Activated T-helper 17 cell treated with anti-CD3 and anti-CD28 coated beads, Interleukin-2, amount 50 U/mL, for 72 hours (primary cell): ENCODE measurements around the gene ERC2. TPM values are rescaled to one million over a fixed set of nuclear protein-coding genes. Genes with fewer than 3 reads are reported as not detected.

Experiments
- ATAC-seq: fragments of 150-1000 bp; cut with Tn5 transposase; replicated peaks from 2 replicates; pipeline ENCODE4 v1.10.0; 2021; ENCODE audit warnings: mild to moderate bottlenecking, moderate library complexity
- H3K27ac Mint-ChIP-seq: one replicate; pipeline ENCODE4 v1.8.0; 2022; ENCODE audit warnings: mixed read lengths
- H3K27me3 Mint-ChIP-seq: one replicate; pipeline ENCODE4 v1.8.0; 2022; ENCODE audit warnings: mixed read lengths
- H3K36me3 Mint-ChIP-seq: one replicate; pipeline ENCODE4 v1.8.0; 2022; ENCODE audit warnings: low read depth, mild to moderate bottlenecking, mixed read lengths
- H3K4me1 Mint-ChIP-seq: one replicate; pipeline ENCODE4 v1.8.0; 2022; ENCODE audit warnings: mixed read lengths
- H3K4me3 Mint-ChIP-seq: one replicate; pipeline ENCODE4 v1.8.0; 2022; ENCODE audit warnings: mild to moderate bottlenecking, mixed read lengths
- H3K9me3 Mint-ChIP-seq: one replicate; pipeline ENCODE4 v1.8.0; 2022; ENCODE audit warnings: mixed read lengths
- total RNA-seq, 2 donors: library from RNA; stranded (reverse); gene quantifications; one replicate each; pipeline ENCODE4 v1.2.3, GENCODE V29; 2022

Gene ERC2
- total RNA-seq, 2 donors from 2014 or later = not detected

DNA sequence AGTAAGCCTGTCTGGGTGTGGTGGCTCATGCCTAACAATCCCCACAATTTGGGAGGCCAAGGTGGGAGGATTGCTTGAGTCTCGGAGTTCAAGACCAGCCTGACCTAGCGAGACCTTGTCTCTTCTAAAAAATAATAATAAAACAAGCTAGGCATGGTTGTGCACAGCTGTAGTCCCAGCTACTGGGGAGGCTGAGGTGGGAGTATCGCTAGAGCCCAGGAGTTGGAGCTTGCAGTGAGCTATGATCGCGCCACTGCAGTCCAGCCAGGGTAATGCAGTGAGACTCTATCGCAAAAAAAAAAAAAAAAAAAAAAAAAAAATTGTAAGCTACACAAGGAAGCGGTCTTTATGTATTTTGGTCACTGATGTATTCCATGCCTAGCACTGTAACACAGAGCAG is 738.7 kb downstream of the ERC2 start:
- ATAC-seq = no peak
- Mint-ChIP-seq H3K27ac (no peak overlapping the region), H3K36me3 (no peaks in the 10 kb centered on the region), H3K9me3 (peaks cover 3% of the 10 kb centered on the region), H3K27me3 (no peaks in the 10 kb centered on the region), H3K4me3 (no peak overlapping the region), H3K4me1 (no peaks in the 10 kb centered on the region)

GRCh38 chr3:55728461-55729100 is 739.7 kb downstream of the ERC2 start:
- no peak for ATAC-seq
- Mint-ChIP-seq H3K27ac (no peak overlapping the region), H3K9me3 (peaks cover 3% of the 10 kb centered on the region), H3K4me1 (no peaks in the 10 kb centered on the region), H3K4me3 (no peak overlapping the region), H3K36me3 (no peaks in the 10 kb centered on the region), H3K27me3 (no peaks in the 10 kb centered on the region)

- Mint-ChIP-seq H3K4me1 (no peaks in the 10 kb centered on the region), H3K27ac (no peak overlapping the region), H3K27me3 (no peaks in the 10 kb centered on the region), H3K4me3 (no peak overlapping the region), H3K9me3 (peaks cover 3% of the 10 kb centered on the region), H3K36me3 (no peaks in the 10 kb centered on the region)
- no peak for ATAC-seq
These were observed 741.8 kb downstream of the ERC2 start for GRCh38 chr3:55726501-55726775.

DNA sequence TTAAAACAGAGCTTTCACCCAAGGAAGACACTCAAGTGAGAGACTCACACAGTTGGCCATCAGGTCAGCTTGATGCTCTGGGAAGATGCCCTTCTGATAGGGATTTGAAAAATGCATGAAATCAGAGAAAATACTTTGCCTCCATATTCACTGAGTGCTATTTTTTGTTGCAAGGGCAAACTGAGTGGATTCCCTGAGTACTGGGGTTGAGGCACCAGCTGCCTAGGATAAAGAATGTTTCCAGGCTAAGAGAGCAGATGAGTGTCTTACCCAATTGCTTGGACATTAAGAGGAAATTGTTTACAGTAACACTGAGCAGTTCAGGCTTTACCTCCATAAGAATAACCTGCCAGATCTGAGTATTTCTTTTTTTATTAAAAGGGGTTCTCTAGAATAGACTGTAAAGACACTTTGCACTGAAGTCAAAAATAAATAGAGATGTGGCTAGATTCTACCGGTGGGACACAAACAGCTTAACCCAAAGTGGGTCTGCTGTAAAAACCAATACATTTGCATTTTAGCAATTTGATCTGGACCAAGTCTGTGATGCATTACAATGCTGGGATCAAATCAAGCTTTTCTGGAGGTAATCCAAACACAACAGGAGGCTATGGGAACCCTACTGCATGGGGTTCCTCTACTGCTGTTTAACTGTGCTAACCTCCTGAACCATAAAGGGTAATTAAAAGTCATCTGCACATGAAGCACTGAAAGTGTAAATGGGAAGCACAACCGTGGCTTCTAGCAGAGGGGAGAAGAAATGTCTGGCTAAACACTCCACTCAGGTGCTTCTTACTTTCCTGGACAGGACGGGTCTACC is 742.4 kb downstream of the ERC2 start:
- Mint-ChIP-seq H3K4me1 (no peaks in the 10 kb centered on the region), H3K4me3 (no peak overlapping the region), H3K36me3 (no peaks in the 10 kb centered on the region), H3K9me3 (peaks cover 3% of the 10 kb centered on the region), H3K27ac (no peak overlapping the region), H3K27me3 (no peaks in the 10 kb centered on the region)
- no peak for ATAC-seq

GRCh38 chr3:55724821-55725220 is 743.4 kb downstream of the ERC2 start:
- Mint-ChIP-seq H3K4me3 (no peak overlapping the region), H3K36me3 (no peaks in the 10 kb centered on the region), H3K9me3 (peaks cover 3% of the 10 kb centered on the region), H3K4me1 (no peaks in the 10 kb centered on the region), H3K27me3 (no peaks in the 10 kb centered on the region), H3K27ac (no peak overlapping the region)
- no peak for ATAC-seq

DNA sequence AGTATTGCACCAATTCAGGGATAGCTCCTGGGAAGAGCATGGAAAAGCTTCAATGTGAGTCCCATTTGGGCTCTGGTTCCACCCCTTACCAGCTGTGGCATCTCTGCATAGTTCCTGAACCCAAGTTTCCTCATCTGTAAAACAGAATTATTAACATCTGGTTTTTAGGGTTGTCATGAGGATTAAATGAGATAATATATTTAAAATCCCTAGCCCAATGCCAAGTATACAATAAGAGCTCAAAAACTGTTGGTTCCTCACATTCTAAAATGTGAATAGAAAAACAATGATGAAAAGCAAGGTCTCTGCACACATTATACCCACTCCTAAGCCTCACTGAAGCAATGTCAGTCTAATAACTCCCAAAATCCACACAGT is 743.9 kb downstream of the ERC2 start:
- H3K36me3 Mint-ChIP-seq = no peaks in the 10 kb centered on the region
- peaks cover 3% of the 10 kb centered on the region for H3K9me3 Mint-ChIP-seq
- no peaks in the 10 kb centered on the region for H3K4me1 Mint-ChIP-seq
- no peak for ATAC-seq
- H3K4me3 Mint-ChIP-seq = no peak overlapping the region
- H3K27me3 Mint-ChIP-seq = no peaks in the 10 kb centered on the region
- H3K27ac Mint-ChIP-seq = no peak overlapping the region

DNA sequence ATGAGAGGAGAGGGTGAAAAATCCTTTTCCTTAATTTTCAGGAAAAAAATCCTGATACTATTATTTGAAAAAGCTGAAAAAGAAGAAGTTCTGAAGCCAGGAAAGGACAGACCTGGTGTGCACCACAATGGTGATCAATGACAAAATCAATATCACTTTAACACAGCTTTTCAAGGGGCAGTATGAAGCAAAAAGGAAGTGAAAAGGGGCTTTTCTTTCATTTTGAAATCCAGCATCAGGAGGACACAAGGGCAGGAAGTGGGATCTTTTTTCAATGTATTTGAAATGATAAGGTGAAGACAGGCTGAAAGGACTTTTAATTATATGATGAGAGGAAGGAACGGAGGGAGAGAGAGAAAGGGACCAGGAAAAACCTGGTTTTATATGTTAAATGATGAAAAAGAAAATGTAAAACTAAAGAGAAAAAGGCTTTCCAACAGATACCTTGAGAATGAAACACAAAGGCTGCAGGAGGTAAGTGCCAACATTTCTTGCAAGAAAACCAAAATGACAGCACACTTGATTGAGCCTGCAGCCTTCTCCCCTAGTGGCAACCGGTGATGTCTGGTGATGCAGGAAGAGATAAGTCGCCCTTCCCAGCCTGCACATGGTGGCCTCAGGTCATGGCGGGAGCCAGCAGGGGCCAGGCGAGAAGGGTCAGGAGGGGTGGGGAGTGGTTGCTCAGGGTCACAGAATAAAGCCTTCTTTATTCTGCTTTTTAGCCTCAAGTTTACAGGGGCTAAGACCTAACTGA is 744.4 kb downstream of the ERC2 start:
- peaks cover 3% of the 10 kb centered on the region for H3K9me3 Mint-ChIP-seq
- H3K4me1 Mint-ChIP-seq = no peaks in the 10 kb centered on the region
- no peak for ATAC-seq
- no peak overlapping the region for H3K27ac Mint-ChIP-seq
- no peaks in the 10 kb centered on the region for H3K36me3 Mint-ChIP-seq
- H3K4me3 Mint-ChIP-seq = no peak overlapping the region
- no peaks in the 10 kb centered on the region for H3K27me3 Mint-ChIP-seq

GRCh38 chr3:55721716-55722484 is 746.4 kb downstream of the ERC2 start:
- Mint-ChIP-seq H3K4me3 (no peak overlapping the region), H3K36me3 (no peaks in the 10 kb centered on the region), H3K4me1 (no peaks in the 10 kb centered on the region), H3K27ac (no peak overlapping the region), H3K9me3 (peaks cover 3% of the 10 kb centered on the region), H3K27me3 (no peaks in the 10 kb centered on the region)
- no peak for ATAC-seq

GRCh38 chr3:55720614-55721013 is 747.7 kb downstream of the ERC2 start:
- Mint-ChIP-seq H3K27me3 (no peaks in the 10 kb centered on the region), H3K4me1 (no peaks in the 10 kb centered on the region), H3K27ac (no peak overlapping the region), H3K36me3 (no peaks in the 10 kb centered on the region), H3K9me3 (peaks cover 1% of the 10 kb centered on the region), H3K4me3 (no peak overlapping the region)
- no peak for ATAC-seq

DNA sequence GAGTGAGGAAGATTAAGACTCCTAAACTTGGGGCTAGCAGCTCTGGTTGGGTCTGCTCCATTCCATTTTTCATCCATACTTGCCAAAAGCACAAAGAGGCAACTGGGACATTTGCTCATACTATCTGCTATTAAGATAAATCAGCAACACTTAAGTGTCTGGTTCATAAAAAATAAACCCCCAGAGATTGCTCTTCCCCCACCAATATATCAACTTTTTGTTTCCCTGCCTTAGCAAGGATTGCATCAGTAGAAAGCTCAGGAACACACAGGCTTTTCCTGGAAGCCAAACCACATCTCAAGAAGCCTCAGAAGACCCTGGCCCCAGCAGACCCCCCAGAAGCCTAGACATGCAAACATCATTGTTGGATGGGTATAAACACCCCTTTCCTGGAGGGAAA is 748.8 kb downstream of the ERC2 start:
- H3K36me3 Mint-ChIP-seq = no peaks in the 10 kb centered on the region
- no peak overlapping the region for H3K4me3 Mint-ChIP-seq
- no peaks in the 10 kb centered on the region for H3K27me3 Mint-ChIP-seq
- no peak overlapping the region for H3K27ac Mint-ChIP-seq
- ATAC-seq = no peak
- no peaks in the 10 kb centered on the region for H3K9me3 Mint-ChIP-seq
- H3K4me1 Mint-ChIP-seq = no peaks in the 10 kb centered on the region

GRCh38 chr3:55719006-55719405 is 749.3 kb downstream of the ERC2 start:
- H3K4me3 Mint-ChIP-seq = no peak overlapping the region
- H3K36me3 Mint-ChIP-seq = no peaks in the 10 kb centered on the region
- no peak for ATAC-seq
- H3K27ac Mint-ChIP-seq = no peak overlapping the region
- H3K4me1 Mint-ChIP-seq = no peaks in the 10 kb centered on the region
- H3K9me3 Mint-ChIP-seq = no peaks in the 10 kb centered on the region
- no peaks in the 10 kb centered on the region for H3K27me3 Mint-ChIP-seq

GRCh38 chr3:55718521-55718921 is 749.7 kb downstream of the ERC2 start:
- H3K9me3 Mint-ChIP-seq = no peaks in the 10 kb centered on the region
- H3K27ac Mint-ChIP-seq = no peak overlapping the region
- no peak overlapping the region for H3K4me3 Mint-ChIP-seq
- no peaks in the 10 kb centered on the region for H3K4me1 Mint-ChIP-seq
- H3K36me3 Mint-ChIP-seq = no peaks in the 10 kb centered on the region
- H3K27me3 Mint-ChIP-seq = no peaks in the 10 kb centered on the region
- ATAC-seq = no peak

DNA sequence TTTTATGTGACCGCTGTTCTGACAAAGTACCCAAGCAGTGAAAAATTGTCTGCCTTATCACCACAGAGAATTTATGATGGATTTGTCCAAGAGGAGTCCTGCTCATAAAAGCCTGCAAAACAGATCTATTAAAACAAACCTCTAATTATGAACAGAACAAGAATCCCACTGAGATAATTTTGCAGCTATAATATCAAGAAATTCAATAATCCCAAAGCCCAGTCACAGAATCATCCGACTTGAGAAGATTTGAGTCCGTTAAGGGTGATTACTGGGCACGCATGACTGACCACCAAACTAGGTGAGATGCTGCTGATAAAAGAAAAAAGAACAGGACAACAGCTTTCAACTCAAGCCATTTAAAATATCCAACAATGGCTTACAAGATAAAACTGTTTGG is 750.2 kb downstream of the ERC2 start:
- Mint-ChIP-seq H3K4me1 (no peaks in the 10 kb centered on the region), H3K27ac (no peak overlapping the region), H3K27me3 (no peaks in the 10 kb centered on the region), H3K36me3 (no peaks in the 10 kb centered on the region), H3K9me3 (no peaks in the 10 kb centered on the region), H3K4me3 (no peak overlapping the region)
- no peak for ATAC-seq

- H3K27me3 Mint-ChIP-seq = no peaks in the 10 kb centered on the region
- no peaks in the 10 kb centered on the region for H3K9me3 Mint-ChIP-seq
- no peaks in the 10 kb centered on the region for H3K36me3 Mint-ChIP-seq
- no peak overlapping the region for H3K27ac Mint-ChIP-seq
- H3K4me1 Mint-ChIP-seq = no peaks in the 10 kb centered on the region
- ATAC-seq = no peak
- H3K4me3 Mint-ChIP-seq = no peak overlapping the region
These were observed 750.8 kb downstream of the ERC2 start for GRCh38 chr3:55717481-55717880.
